Epithelial cell of proximal tubule (primary cell): ENCODE measurements around the gene COL4A1. TPM values are rescaled to one million over a fixed set of nuclear protein-coding genes. Genes with fewer than 3 reads are reported as not detected.

Source experiments
- DNase-seq: peaks from one replicate; pipeline ENCODE4 v3.0.0-alpha.2; 2011; ENCODE audit warnings: low read depth
- H3K4me3 ChIP-seq: 2 replicates; pipeline ENCODE4 v1.5.1; 2011; ENCODE audit warnings: low read depth, mild to moderate bottlenecking, low read length
- CTCF ChIP-seq: conservative IDR thresholded peaks from 2 replicates; pipeline ENCODE4 v1.5.1; 2012; ENCODE audit warnings: low read depth, mild to moderate bottlenecking, low read length
- total RNA-seq: library from RNA; depleted of rRNA; stranded (reverse); fragments of >200 nt; gene quantifications from 2 replicates; pipeline ENCODE4 v1.2.3, GENCODE V29; 2015

The COL4A1 gene
- total RNA-seq, 1 donor from 2014 or later, result 547 TPM

- TF ChIP-seq CTCF, result no peak
- no peak overlapping the region for H3K4me3 ChIP-seq
- DNase-seq, result no peak
These were observed 174.6 kb downstream of the COL4A1 start for GRCh38 chr13:110132225-110132982.

GRCh38 chr13:110131424-110131823 lies 175.5 kb downstream of the COL4A1 start:
- DNase-seq, result no peak
- no peak for TF ChIP-seq CTCF
- H3K4me3 ChIP-seq, result no peak overlapping the region

- no peak for TF ChIP-seq CTCF
- no peak for DNase-seq
These were observed 176.5 kb downstream of the COL4A1 start for GRCh38 chr13:110130431-110130830.

GRCh38 chr13:110129539-110130186 lies 177.3 kb downstream of the COL4A1 start:
- no peak for TF ChIP-seq CTCF
- no peak for DNase-seq
- H3K4me3 ChIP-seq, result no peak overlapping the region

More at GRCh38 chr13:110130431-110130830, 176.5 kb downstream of the COL4A1 start:
- no peak overlapping the region for H3K4me3 ChIP-seq

GRCh38 chr13:110129076-110129475 lies 177.9 kb downstream of the COL4A1 start:
- DNase-seq, result no peak
- H3K4me3 ChIP-seq, result no peak overlapping the region
- no peak for TF ChIP-seq CTCF

GRCh38 chr13:110128546-110128945 lies 178.4 kb downstream of the COL4A1 start:
- no peak for DNase-seq
- TF ChIP-seq CTCF, result no peak
- no peak overlapping the region for H3K4me3 ChIP-seq
